ENCODE data around the gene RBFA. TPM values are rescaled to one million over a fixed set of nuclear protein-coding genes. Genes with fewer than 3 reads are reported as not detected.

Gene RBFA
- polyA plus RNA-seq, 1 of the 3 experiments (the other 2 are of a cell fraction), result 57.6 TPM

GRCh38 chr18:79988451-79989194 lies 45.6 kb upstream of the RBFA start, which contains the start of gene TXNL4A:
Gene TXNL4A, minus strand, starts transcription at chr18:79988563. Its CDS starts 171 bp downstream, at chr18:79988392.
- ChIA-PET POLR2A (interaction anchor here (0.7 to 1.0 kb wide), 2 partner anchors 36 to 167 kb away, joined by 4 read pairs; no protein-coding TSS in a partner anchor), CTCF (interaction anchor here (1.1 to 1.7 kb wide), 2 partner anchors 12 to 21 kb away, joined by 3 to 4 read pairs; no protein-coding TSS in a partner anchor)
- peaks cover 46% of the 10 kb centered on the region for H3K79me2 ChIP-seq (ENCODE audit: insufficient read depth)
- H3K4me3 ChIP-seq (ENCODE audit: low read depth in 2 of 2, low read length in 1 of 2), result peak within 1 kb of the TSS; percentile 74 to 97
- H3F3A ChIP-seq (replicated peaks; ENCODE audit: insufficient read depth), result peaks cover 14% of the 10 kb centered on the region
- peak within 1 kb of the TSS; percentile 97 for H3K4me2 ChIP-seq
- H3K9me3 ChIP-seq, result no peaks in the 10 kb centered on the region
- H3K27me3 ChIP-seq (ENCODE audit: insufficient read depth), result no peaks in the 10 kb centered on the region
- 3% methylated on average over 12 of the region's 71 CpGs for WGBS (ENCODE audit: low lambda C conversion rate)
- DNase-seq, result peak; percentile 92
- H3K9me2 ChIP-seq, result no peaks in the 10 kb centered on the region
- H2AFZ ChIP-seq (ENCODE audit: low read depth), result peak within 1 kb of the TSS; percentile 94
- H3K9ac ChIP-seq, result peak within 1 kb of the TSS; percentile 90
- peaks cover 39% of the 10 kb centered on the region for H4K20me1 ChIP-seq (ENCODE audit: insufficient read depth)
- H3K4me1 ChIP-seq (ENCODE audit: control insufficient read depth in 1 of 2, insufficient read depth in 2 of 2, low read depth in 1 of 2, low read length in 1 of 2), result peaks cover 4 to 11% of the 10 kb centered on the region in 2 experiments; a peak in 2 of 4 replicates
- H3K27ac ChIP-seq (ENCODE audit: low read depth in 2 of 2, low read length in 1 of 2), result peak within 1 kb of the TSS; percentile 85 to 86
- peaks cover 2 to 21% of the 10 kb centered on the region in 2 experiments for H3K36me3 ChIP-seq (replicated peaks in 1 of 2; ENCODE audit: control insufficient read depth in 1 of 2, insufficient read depth in 2 of 2, low read length in 1 of 2)
- peak; percentile 81 for TF ChIP-seq MXI1 (IDR thresholded peaks at IDR 0.05; ENCODE audit: low read depth, low read length)
- 0 out of 2 replicates have a peak, but pooled peaks have one; percentile 34 for TF ChIP-seq TEAD4 (IDR thresholded peaks at IDR 0.05; ENCODE audit: borderline replicate concordance, insufficient read depth)
- TF ChIP-seq EP300 (IDR thresholded peaks at IDR 0.05; ENCODE audit: borderline replicate concordance in 1 of 2, low read depth in 1 of 2, low read length in 1 of 2), result no peak
- TF ChIP-seq FOXM1 (IDR thresholded peaks at IDR 0.05; ENCODE audit: low read depth), result no peak
- peak; percentile 87 for TF ChIP-seq POLR2AphosphoS5 (IDR thresholded peaks at IDR 0.05; ENCODE audit: low read depth, low read length)
- no peak for TF ChIP-seq TCF12 (IDR thresholded peaks at IDR 0.05)
- TF ChIP-seq RCOR1 (IDR thresholded peaks at IDR 0.05; ENCODE audit: low read length), result no peak
- no peak for TF ChIP-seq SMC3 (IDR thresholded peaks at IDR 0.05; ENCODE audit: low read depth, low read length)
- TF ChIP-seq, protein P1, sequence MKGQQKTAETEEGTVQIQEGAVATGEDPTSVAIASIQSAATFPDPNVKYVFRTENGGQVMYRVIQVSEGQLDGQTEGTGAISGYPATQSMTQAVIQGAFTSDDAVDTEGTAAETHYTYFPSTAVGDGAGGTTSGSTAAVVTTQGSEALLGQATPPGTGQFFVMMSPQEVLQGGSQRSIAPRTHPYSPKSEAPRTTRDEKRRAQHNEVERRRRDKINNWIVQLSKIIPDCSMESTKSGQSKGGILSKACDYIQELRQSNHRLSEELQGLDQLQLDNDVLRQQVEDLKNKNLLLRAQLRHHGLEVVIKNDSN (IDR thresholded peaks at IDR 0.05; ENCODE audit: borderline replicate concordance, low read depth), result no peak
- TF ChIP-seq RXRA (IDR thresholded peaks at IDR 0.05; ENCODE audit: borderline replicate concordance, low read depth), result no peak
- TF ChIP-seq ZBTB33 (IDR thresholded peaks at IDR 0.05; ENCODE audit: borderline replicate concordance, low read depth), result no peak
- TF ChIP-seq GABPA (IDR thresholded peaks at IDR 0.05; ENCODE audit: low read depth), result no peak
- no peak for TF ChIP-seq SIN3A (IDR thresholded peaks at IDR 0.05; ENCODE audit: borderline replicate concordance, low read depth, low read length)
- TF ChIP-seq JUND (IDR thresholded peaks at IDR 0.05), result no peak
- TF ChIP-seq IRF3 (IDR thresholded peaks at IDR 0.05; ENCODE audit: low read depth, low read length), result no peak
- TF ChIP-seq YY1 (IDR thresholded peaks at IDR 0.05; ENCODE audit: low read depth), result no peak
- TF ChIP-seq FOSL2 (IDR thresholded peaks at IDR 0.05; ENCODE audit: borderline replicate concordance, low read depth), result no peak
- no peak for TF ChIP-seq GATA2 (CRISPR knock-in tag; IDR thresholded peaks at IDR 0.05)
- no peak for TF ChIP-seq RFX5 (IDR thresholded peaks at IDR 0.05; ENCODE audit: low read length)
- peak; percentile 50 for TF ChIP-seq TAF1 (IDR thresholded peaks at IDR 0.05; ENCODE audit: borderline replicate concordance, low read depth, low read length)
- no peak for TF ChIP-seq RAD21 (IDR thresholded peaks at IDR 0.05; ENCODE audit: low read length)
- TF ChIP-seq PBX3 (IDR thresholded peaks at IDR 0.05), result no peak
- TF ChIP-seq, protein P2, sequence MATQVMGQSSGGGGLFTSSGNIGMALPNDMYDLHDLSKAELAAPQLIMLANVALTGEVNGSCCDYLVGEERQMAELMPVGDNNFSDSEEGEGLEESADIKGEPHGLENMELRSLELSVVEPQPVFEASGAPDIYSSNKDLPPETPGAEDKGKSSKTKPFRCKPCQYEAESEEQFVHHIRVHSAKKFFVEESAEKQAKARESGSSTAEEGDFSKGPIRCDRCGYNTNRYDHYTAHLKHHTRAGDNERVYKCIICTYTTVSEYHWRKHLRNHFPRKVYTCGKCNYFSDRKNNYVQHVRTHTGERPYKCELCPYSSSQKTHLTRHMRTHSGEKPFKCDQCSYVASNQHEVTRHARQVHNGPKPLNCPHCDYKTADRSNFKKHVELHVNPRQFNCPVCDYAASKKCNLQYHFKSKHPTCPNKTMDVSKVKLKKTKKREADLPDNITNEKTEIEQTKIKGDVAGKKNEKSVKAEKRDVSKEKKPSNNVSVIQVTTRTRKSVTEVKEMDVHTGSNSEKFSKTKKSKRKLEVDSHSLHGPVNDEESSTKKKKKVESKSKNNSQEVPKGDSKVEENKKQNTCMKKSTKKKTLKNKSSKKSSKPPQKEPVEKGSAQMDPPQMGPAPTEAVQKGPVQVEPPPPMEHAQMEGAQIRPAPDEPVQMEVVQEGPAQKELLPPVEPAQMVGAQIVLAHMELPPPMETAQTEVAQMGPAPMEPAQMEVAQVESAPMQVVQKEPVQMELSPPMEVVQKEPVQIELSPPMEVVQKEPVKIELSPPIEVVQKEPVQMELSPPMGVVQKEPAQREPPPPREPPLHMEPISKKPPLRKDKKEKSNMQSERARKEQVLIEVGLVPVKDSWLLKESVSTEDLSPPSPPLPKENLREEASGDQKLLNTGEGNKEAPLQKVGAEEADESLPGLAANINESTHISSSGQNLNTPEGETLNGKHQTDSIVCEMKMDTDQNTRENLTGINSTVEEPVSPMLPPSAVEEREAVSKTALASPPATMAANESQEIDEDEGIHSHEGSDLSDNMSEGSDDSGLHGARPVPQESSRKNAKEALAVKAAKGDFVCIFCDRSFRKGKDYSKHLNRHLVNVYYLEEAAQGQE (IDR thresholded peaks at IDR 0.05; ENCODE audit: low read depth, low read length), result no peak
- TF ChIP-seq NFIC (IDR thresholded peaks at IDR 0.05; ENCODE audit: borderline replicate concordance), result no peak
- peak; percentile 61 for TF ChIP-seq NRF1 (IDR thresholded peaks at IDR 0.05; ENCODE audit: low read depth, low read length)
- peak; percentile 61 for TF ChIP-seq CHD2 (IDR thresholded peaks at IDR 0.05; ENCODE audit: low read length, partially characterized antibody)
